Smooth muscle cell (in vitro differentiated cells): ENCODE measurements around the gene FHOD3. TPM values are rescaled to one million over a fixed set of nuclear protein-coding genes. Genes with fewer than 3 reads are reported as not detected.

Source experiments
- DNase-seq: peaks from one replicate; lab custom pipeline; 2025; ENCODE audit not compliant: unreplicated experiment; lab: John Stamatoyannopoulos, UW
- H2AFZ ChIP-seq: fragments of 200-600 bp; sonication (generic); 2 replicates; pipeline ENCODE4 v1.6.0; 2016; ENCODE audit warnings: antibody characterized with exemption, low read depth, mild to moderate bottlenecking
- H3F3A ChIP-seq: fragments of 200-600 bp; sonication (generic); 2 replicates; pipeline ENCODE4 v1.6.0; 2017; ENCODE audit warnings: antibody characterized with exemption, low read depth
- H3K27ac ChIP-seq: fragments of 200-600 bp; sonication (generic); 2 replicates; pipeline ENCODE4 v1.5.1; 2016; ENCODE audit warnings: low read depth, mild to moderate bottlenecking
- H3K27me3 ChIP-seq: fragments of 200-600 bp; sonication (generic); 2 replicates; pipeline ENCODE4 v1.6.1; 2016; ENCODE audit warnings: low read depth, mild to moderate bottlenecking
- H3K36me3 ChIP-seq: fragments of 200-600 bp; sonication (generic); 2 replicates; pipeline ENCODE4 v1.5.1; 2016; ENCODE audit warnings: low read depth
- H3K4me1 ChIP-seq: fragments of 200-600 bp; sonication (generic); 2 replicates; pipeline ENCODE4 v1.5.1; 2016; ENCODE audit warnings: low read depth
- H3K4me2 ChIP-seq: fragments of 200-600 bp; sonication (generic); 2 replicates; pipeline ENCODE4 v1.6.0; 2016; ENCODE audit warnings: mild to moderate bottlenecking
- H3K4me3 ChIP-seq: fragments of 200-600 bp; sonication (generic); 2 replicates; pipeline ENCODE4 v1.5.1; 2016; ENCODE audit warnings: mild to moderate bottlenecking
- H3K79me2 ChIP-seq: fragments of 200-600 bp; sonication (generic); 2 replicates; pipeline ENCODE4 v1.6.0; 2016; ENCODE audit warnings: low read depth, mild to moderate bottlenecking
- H3K9ac ChIP-seq: fragments of 200-600 bp; sonication (generic); 2 replicates; pipeline ENCODE4 v1.6.0; 2016; ENCODE audit warnings: low read depth
- H3K9me3 ChIP-seq: fragments of 200-600 bp; sonication (generic); replicated peaks from 2 replicates; pipeline ENCODE4 v1.5.1; 2016; ENCODE audit warnings: low read depth
- H4K20me1 ChIP-seq: fragments of 200-600 bp; sonication (generic); 2 replicates; pipeline ENCODE4 v1.6.0; 2016; ENCODE audit warnings: low read depth
- CTCF ChIP-seq: fragments of 200-600 bp; sonication (generic); IDR thresholded peaks from 2 replicates; pipeline ENCODE4 v1.5.1; 2017; ENCODE audit warnings: borderline replicate concordance, mild to moderate bottlenecking, antibody characterized with exemption; ENCODE audit not compliant: insufficient read depth, poor library complexity, severe bottlenecking
- WGBS: methylation state at CpG from one replicate; pipeline ENCODE4 v1.1.7; 2016; ENCODE audit warnings: low lambda C conversion rate; 5-methylcytosine and 5-hydroxymethylcytosine counted together
- polyA plus RNA-seq: library from polyadenylated mRNA; unstranded; fragments of >200 nt; fragmentation: Nextera tagmentation; extraction: Ambion mirVana; gene quantifications from 2 replicates; pipeline ENCODE4 v1.2.1, GENCODE V29; 2016
- total RNA-seq: library from RNA; depleted of rRNA; stranded (reverse); fragments of >200 nt; gene quantifications from 2 replicates; pipeline ENCODE4 v1.2.3, GENCODE V29; 2014

The FHOD3 gene
- total and polyA plus RNA-seq, 2 experiments from 2014 or later, result 6.3 to 19.4 TPM

- no peaks in the 10 kb centered on the region for H3K79me2 ChIP-seq
- H3K27me3 ChIP-seq, result no peaks in the 10 kb centered on the region
- DNase-seq, result no peak
- 100% methylated on average over 2 of the region's 2 CpGs for WGBS
- no peaks in the 10 kb centered on the region for H3K4me1 ChIP-seq
- H3F3A ChIP-seq, result no peaks in the 10 kb centered on the region
- no peaks in the 10 kb centered on the region for H3K9me3 ChIP-seq
- H4K20me1 ChIP-seq, result no peaks in the 10 kb centered on the region
- no peak overlapping the region for H3K27ac ChIP-seq
- TF ChIP-seq CTCF, result no peak
- no peak overlapping the region for H3K4me2 ChIP-seq
- H2AFZ ChIP-seq, result no peak overlapping the region
- H3K4me3 ChIP-seq, result no peak overlapping the region
- H3K9ac ChIP-seq, result no peak overlapping the region
- no peaks in the 10 kb centered on the region for H3K36me3 ChIP-seq
These were observed 278.8 kb downstream of the FHOD3 start for GRCh38 chr18:36576339-36576738.

- 89% methylated on average over 2 of the region's 2 CpGs for WGBS
- Histone ChIP-seq H3K4me1 (peaks cover 7% of the 10 kb centered on the region), H3K9ac (no peak overlapping the region), H3K27ac (no peak overlapping the region), H3K4me3 (no peak overlapping the region), H3K79me2 (no peaks in the 10 kb centered on the region), H3K4me2 (no peak overlapping the region), H3K9me3 (no peaks in the 10 kb centered on the region), H2AFZ (no peak overlapping the region), H3F3A (no peaks in the 10 kb centered on the region), H3K36me3 (no peaks in the 10 kb centered on the region), H3K27me3 (no peaks in the 10 kb centered on the region), H4K20me1 (no peaks in the 10 kb centered on the region)
- no peak for TF ChIP-seq CTCF
- no peak for DNase-seq
These were observed 281.6 kb downstream of the FHOD3 start for GRCh38 chr18:36578871-36579710.

- Histone ChIP-seq H3F3A (no peaks in the 10 kb centered on the region), H2AFZ (no peak overlapping the region), H3K9ac (no peak overlapping the region), H3K4me1 (peaks cover 11% of the 10 kb centered on the region), H3K4me2 (no peak overlapping the region), H3K27ac (peak overlapping the region; percentile 4), H3K27me3 (no peaks in the 10 kb centered on the region), H3K36me3 (no peaks in the 10 kb centered on the region), H3K79me2 (no peaks in the 10 kb centered on the region), H4K20me1 (no peaks in the 10 kb centered on the region), H3K4me3 (no peak overlapping the region), H3K9me3 (no peaks in the 10 kb centered on the region)
- no peak for TF ChIP-seq CTCF
- no peak for DNase-seq
- WGBS, result 83% methylated on average over 2 of the region's 2 CpGs
These were observed 282.8 kb downstream of the FHOD3 start for GRCh38 chr18:36580266-36580665.
